ENCODE data around the gene ASPSCR1.

DNA sequence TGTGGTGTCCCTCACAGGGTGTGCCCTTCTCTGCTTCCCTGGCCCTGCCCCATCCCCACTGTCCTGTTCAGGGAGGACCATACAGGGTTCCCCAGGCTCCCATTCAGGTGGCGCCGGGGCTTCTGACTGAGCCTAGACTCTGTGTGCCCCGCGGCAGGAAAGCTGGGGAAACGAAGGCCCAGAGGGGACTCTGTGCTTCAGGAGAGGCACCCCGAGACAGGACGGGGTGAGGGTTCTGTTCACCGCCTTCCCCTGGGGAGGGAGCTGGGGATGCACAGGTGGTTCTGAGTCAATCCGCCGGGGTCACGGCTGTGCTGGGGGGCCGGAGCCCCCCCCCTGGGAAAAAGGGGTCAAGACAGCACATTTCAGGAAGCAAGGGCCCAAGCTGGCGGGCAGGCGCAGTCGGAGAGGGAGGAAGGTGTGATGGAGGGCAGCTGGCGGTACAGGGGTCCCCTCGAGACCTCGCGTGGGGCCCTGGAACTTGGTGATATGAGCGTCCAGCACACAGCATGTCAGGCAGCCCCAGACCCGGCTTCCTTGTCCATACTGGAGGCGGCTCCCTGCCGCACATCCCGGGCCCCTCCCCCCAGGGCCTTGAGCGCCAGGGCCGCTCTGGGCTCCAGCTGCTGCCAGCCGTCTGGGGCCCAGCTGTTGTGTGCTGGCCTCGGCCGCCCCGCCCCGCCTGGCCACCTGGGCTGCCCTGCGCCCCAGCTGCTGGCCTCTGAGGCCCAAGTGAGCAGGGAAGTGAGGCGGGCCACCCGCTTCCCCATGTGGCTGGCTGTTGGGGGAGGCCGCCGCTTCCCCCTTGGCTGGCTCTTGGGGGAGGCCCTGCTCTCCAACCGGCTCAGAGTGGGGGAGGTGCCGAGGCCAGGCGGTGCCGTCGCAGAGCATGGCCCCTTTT is 10.8 kb upstream of the ASPSCR1 start:
- TF ChIP-seq POLR2A (IDR thresholded peaks at IDR 0.05; ENCODE audit: low read length) (no peak), GATA1 (IDR thresholded peaks at IDR 0.05; ENCODE audit: low read depth, low read length) (no peak)

Measured in erythroblast (primary cell).